H9 (cell line): ENCODE data around the gene PTPRN2. TPM values are rescaled to one million over a fixed set of nuclear protein-coding genes. Genes with fewer than 3 reads are reported as not detected.
A peak's percentile ranks its signal among the peaks of the same experiment; 100 is the strongest.

Experiments used
- DNase-seq: peaks from one replicate; pipeline ENCODE4 v3.0.0-alpha.2; 2017
- H2AFZ ChIP-seq: one replicate; pipeline ENCODE4 v1.6.1; 2013; ENCODE audit warnings: mild to moderate bottlenecking, low read length, control low read depth, moderate library complexity
- H2AK5ac ChIP-seq: 2 replicates; pipeline ENCODE4 v1.6.1; 2013; ENCODE audit warnings: low read length, control low read depth, mixed read lengths; ENCODE audit not compliant: insufficient read length
- H2BK120ac ChIP-seq: one replicate; pipeline ENCODE4 v1.6.1; 2013; ENCODE audit warnings: low read depth, mild to moderate bottlenecking, low read length, control low read depth, inconsistent platforms; ENCODE audit not compliant: poor library complexity, severe bottlenecking
- H2BK12ac ChIP-seq: 2 replicates; pipeline ENCODE4 v1.6.1; 2013; ENCODE audit warnings: low read length, control low read depth, mixed read lengths, low read depth; ENCODE audit not compliant: insufficient read length
- H2BK15ac ChIP-seq: 2 replicates; pipeline ENCODE4 v1.6.1; 2013; ENCODE audit warnings: low read depth, low read length, control low read depth
- H2BK20ac ChIP-seq: one replicate; pipeline ENCODE4 v1.6.1; 2013; ENCODE audit warnings: low read depth, mild to moderate bottlenecking, low read length, control low read depth, inconsistent platforms; ENCODE audit not compliant: poor library complexity, severe bottlenecking
- H2BK5ac ChIP-seq: 2 replicates; pipeline ENCODE4 v1.6.1; 2013; ENCODE audit warnings: low read length, control low read depth, mixed read lengths; ENCODE audit not compliant: insufficient read length
- H3K14ac ChIP-seq: 2 replicates; pipeline ENCODE4 v1.6.1; 2013; ENCODE audit warnings: low read length, control low read depth; ENCODE audit not compliant: insufficient read depth
- H3K18ac ChIP-seq: 2 replicates; pipeline ENCODE4 v1.6.1; 2013; ENCODE audit warnings: low read depth, mild to moderate bottlenecking, mixed read lengths, low read length, control low read depth; ENCODE audit not compliant: insufficient read length
- H3K23ac ChIP-seq: 2 replicates; pipeline ENCODE4 v1.6.1; 2013; ENCODE audit warnings: low read length, control low read depth, mixed read lengths, low read depth; ENCODE audit not compliant: insufficient read length
- H3K23me2 ChIP-seq: 2 replicates; pipeline ENCODE4 v1.6.1; 2013; ENCODE audit warnings: low read depth, mild to moderate bottlenecking, mixed read lengths, low read length, control low read depth; ENCODE audit not compliant: insufficient read length, poor library complexity, severe bottlenecking
- H3K27ac ChIP-seq: 2 replicates; pipeline ENCODE4 v1.5.1; 2013; ENCODE audit warnings: low read length, control low read depth, mixed read lengths, low read depth; ENCODE audit not compliant: insufficient read length
- H3K27me3 ChIP-seq: 2 replicates; pipeline ENCODE4 v1.6.1; 2013; ENCODE audit warnings: low read length, control low read depth, inconsistent platforms; ENCODE audit not compliant: insufficient read depth
- H3K4ac ChIP-seq: 2 replicates; pipeline ENCODE4 v1.6.1; 2013; ENCODE audit warnings: low read depth, mild to moderate bottlenecking, control low read depth, inconsistent platforms, low read length, moderate library complexity
- H3K4me1 ChIP-seq: 2 replicates; pipeline ENCODE4 v1.6.1; 2013; ENCODE audit warnings: low read length, control low read depth, inconsistent platforms; ENCODE audit not compliant: insufficient read depth
- H3K4me2 ChIP-seq: 2 replicates; pipeline ENCODE4 v1.6.1; 2013; ENCODE audit warnings: low read length, control low read depth, mixed read lengths; ENCODE audit not compliant: insufficient read length, insufficient read depth
- H3K56ac ChIP-seq: 2 replicates; pipeline ENCODE4 v1.6.1; 2013; ENCODE audit warnings: low read depth, mild to moderate bottlenecking, mixed read lengths, low read length, control low read depth; ENCODE audit not compliant: insufficient read length
- H3K79me1 ChIP-seq: 2 replicates; pipeline ENCODE4 v1.6.1; 2013; ENCODE audit warnings: low read depth, mild to moderate bottlenecking, moderate library complexity, low read length, control low read depth, inconsistent platforms; ENCODE audit not compliant: insufficient read depth, poor library complexity, severe bottlenecking
- H3K79me2 ChIP-seq: 2 replicates; pipeline ENCODE4 v1.6.1; 2013; ENCODE audit warnings: low read length, control low read depth, inconsistent platforms; ENCODE audit not compliant: insufficient read depth
- H3K9ac ChIP-seq: 2 replicates; pipeline ENCODE4 v1.6.1; 2013; ENCODE audit warnings: low read length, control low read depth, mixed read lengths; ENCODE audit not compliant: insufficient read length; ENCODE audit errors: extremely low read depth
- H3K9me3 ChIP-seq: one replicate; pipeline ENCODE4 v1.6.1; 2013; ENCODE audit warnings: low read depth, low read length, inconsistent platforms; ENCODE audit not compliant: control insufficient read depth
- H3T11ph ChIP-seq: one replicate; pipeline ENCODE4 v1.6.1; 2013; ENCODE audit warnings: mild to moderate bottlenecking, low read length, control low read depth, inconsistent platforms
- H4K20me1 ChIP-seq: one replicate; pipeline ENCODE4 v1.6.1; 2013; ENCODE audit not compliant: control insufficient read depth, insufficient read length, insufficient read depth
- H4K5ac ChIP-seq: 2 replicates; pipeline ENCODE4 v1.6.1; 2013; ENCODE audit warnings: low read depth, mild to moderate bottlenecking, mixed read lengths, low read length, control low read depth; ENCODE audit not compliant: insufficient read length
- H4K8ac ChIP-seq: replicated peaks from 2 replicates; pipeline ENCODE4 v1.6.1; 2013; ENCODE audit warnings: low read length, control low read depth, mixed read lengths, low read depth; ENCODE audit not compliant: insufficient read length
- H4K91ac ChIP-seq: 2 replicates; pipeline ENCODE4 v1.6.1; 2013; ENCODE audit warnings: low read depth, mild to moderate bottlenecking, moderate library complexity, mixed read lengths, low read length, control low read depth; ENCODE audit not compliant: insufficient read length
- H3K27ac Mint-ChIP-seq, 3 experiments: 2 replicates in 2 of 3; 3 replicates in 1 of 3; pipeline ENCODE4 v1.8.0; 2020 to 2021; ENCODE audit warnings: mixed read lengths in 3 of 3, mild to moderate bottlenecking in 1 of 3, moderate library complexity in 1 of 3
- H3K27me3 Mint-ChIP-seq: 2 replicates; pipeline ENCODE4 v1.8.0; 2021; ENCODE audit warnings: low read depth, mild to moderate bottlenecking, moderate library complexity, mixed read lengths
- H3K36me3 Mint-ChIP-seq, 3 experiments: 2 replicates in 2 of 3; 3 replicates in 1 of 3; pipeline ENCODE4 v1.8.0; 2020 to 2021; ENCODE audit warnings: low read depth in 3 of 3, mixed read lengths in 3 of 3; ENCODE audit not compliant: insufficient read depth in 1 of 3
- H3K4me1 Mint-ChIP-seq, 2 experiments: 2 replicates each; pipeline ENCODE4 v1.8.0; 2020; ENCODE audit warnings: mixed read lengths in 2 of 2
- H3K4me3 Mint-ChIP-seq, 2 experiments: 2 replicates in 1 of 2; 3 replicates in 1 of 2; pipeline ENCODE4 v1.8.0; 2020 to 2021; ENCODE audit warnings: mild to moderate bottlenecking in 2 of 2, mixed read lengths in 2 of 2, moderate library complexity in 1 of 2
- H3K9me3 Mint-ChIP-seq, 2 experiments: 2 replicates in 1 of 2; 3 replicates in 1 of 2; pipeline ENCODE4 v1.8.0; 2020; ENCODE audit warnings: mild to moderate bottlenecking in 2 of 2, mixed read lengths in 2 of 2, moderate library complexity in 1 of 2
- CTCF ChIP-seq: fragments of 200-600 bp; sonication (generic); conservative IDR thresholded peaks from 3 replicates; pipeline ENCODE4 v1.8.0; 2021; ENCODE audit warnings: antibody characterized with exemption, mild to moderate bottlenecking
- WGBS: extraction: QIAGEN DNeasy Blood & Tissue Kit; methylation state at CpG from one replicate; pipeline ENCODE4 v1.1.7; 2013; ENCODE audit warnings: missing lambda C conversion rate, low lambda C conversion rate, mixed read lengths; ENCODE audit not compliant: insufficient read length; ENCODE audit errors: extremely low coverage; 5-methylcytosine and 5-hydroxymethylcytosine counted together
- total RNA-seq: library from RNA; stranded (reverse); gene quantifications from 2 replicates; pipeline ENCODE4 v1.2.1, GENCODE V29; 2021

PTPRN2 gene
- total RNA-seq, 1 experiment from 2014 or later = 5.2 TPM

DNA sequence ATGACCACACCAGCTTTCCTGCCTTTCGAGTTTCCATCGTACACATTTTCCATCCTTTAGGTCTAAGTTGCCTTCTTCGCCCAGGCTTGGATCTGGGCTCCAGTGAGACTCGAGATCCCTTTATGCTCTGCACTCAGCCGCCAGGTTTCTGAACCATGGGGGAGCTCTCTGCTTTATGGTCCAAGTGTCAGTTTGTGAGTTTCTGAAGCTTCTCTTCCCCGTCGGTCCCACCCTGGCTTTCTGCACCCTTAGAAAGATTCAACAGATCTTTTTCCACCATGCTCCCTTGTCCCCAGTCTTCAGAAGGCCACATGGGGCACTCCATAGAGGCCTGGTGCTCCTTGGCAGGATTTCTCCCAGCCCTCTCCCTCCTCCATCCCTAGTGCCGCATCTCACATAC, 402.0 kb downstream of the PTPRN2 start:
- no peak overlapping the region for H3K23ac ChIP-seq
- Mint-ChIP-seq H3K4me1 (peaks cover 3 to 4% of the 10 kb centered on the region in 2 experiments; a peak in 2 of 4 replicates), H3K9me3 (peaks cover 7 to 8% of the 10 kb centered on the region in 2 experiments; a peak in 3 of 5 replicates), H3K27ac (peak overlapping the region in 1 of 3 experiments; percentile 88; a peak in 2 of 7 replicates), H3K4me3 (no peak overlapping the region), H3K36me3 (peaks cover 0 to 2% (median 0%) of the 10 kb centered on the region in 3 experiments; a peak in 2 of 7 replicates), H3K27me3 (peaks cover 6% of the 10 kb centered on the region)
- no peaks in the 10 kb centered on the region for H3K27me3 ChIP-seq
- H3K4ac ChIP-seq = no peak overlapping the region
- no peak overlapping the region for H3K4me2 ChIP-seq
- no peak overlapping the region for H3K9ac ChIP-seq
- no peak overlapping the region for H4K8ac ChIP-seq
- H4K20me1 ChIP-seq = no peaks in the 10 kb centered on the region
- no peak overlapping the region for H2AK5ac ChIP-seq
- H3K4me1 ChIP-seq = no peaks in the 10 kb centered on the region
- no peak for DNase-seq
- no peak overlapping the region for H3T11ph ChIP-seq
- no peak overlapping the region for H2BK120ac ChIP-seq
- H4K5ac ChIP-seq = no peak overlapping the region
- H2BK15ac ChIP-seq = no peak overlapping the region
- no CpG with 5 or more reads among the region's 8 CpGs for WGBS
- no peak overlapping the region for H2BK12ac ChIP-seq
- no peak overlapping the region for H3K56ac ChIP-seq
- H3K79me2 ChIP-seq = no peaks in the 10 kb centered on the region
- TF ChIP-seq CTCF = no peak
- no peaks in the 10 kb centered on the region for H3K9me3 ChIP-seq
- no peak overlapping the region for H3K18ac ChIP-seq
- H2AFZ ChIP-seq = no peak overlapping the region
- H3K23me2 ChIP-seq = no peaks in the 10 kb centered on the region
- H4K91ac ChIP-seq = no peak overlapping the region
- H3K79me1 ChIP-seq = no peaks in the 10 kb centered on the region
- no peak overlapping the region for H2BK20ac ChIP-seq
- H3K27ac ChIP-seq = no peak overlapping the region
- no peak overlapping the region; the same call in 1 of the 2 replicates for H3K14ac ChIP-seq
- H2BK5ac ChIP-seq = no peak overlapping the region
